PC-3 (cell line): ENCODE measurements around the gene TSNAX. TPM values are rescaled to one million over a fixed set of nuclear protein-coding genes. Genes with fewer than 3 reads are reported as not detected.

Experiments
- ATAC-seq: fragments of 200-7000 bp; cut with Tn5 transposase; 2 replicates; pipeline ENCODE4 v1.9.1; 2020; ENCODE audit warnings: mild to moderate bottlenecking, moderate library complexity
- BruUV-seq: library from RNA; stranded (reverse); fragments of 400-500 nt; replicated peaks from 2 replicates; lab custom pipeline; 2021; lab: Mats Ljungman, UMichigan
- CTCF ChIA-PET: fragments of 300-600 bp; sonication (Branson Sonifier 250); formaldehyde crosslinking; loops from one replicate; lab custom pipeline; 2022; ENCODE audit warnings: antibody characterized with exemption; lab: Charles Lee
- POLR2A ChIA-PET: fragments of 300-600 bp; sonication (Branson Sonifier 250); formaldehyde crosslinking; loops from one replicate; lab custom pipeline; 2022; ENCODE audit warnings: antibody characterized with exemption; ENCODE audit not compliant: unreplicated experiment; lab: Charles Lee
- DNase-seq: peaks from one replicate; pipeline ENCODE4 v3.0.0-alpha.2; 2015
- H2AFZ ChIP-seq: fragments of 300-600 bp; sonication (generic); 2 replicates; pipeline ENCODE4 v1.6.0; 2016; ENCODE audit warnings: antibody characterized with exemption, low read length
- H3F3A ChIP-seq: fragments of 300-600 bp; sonication (generic); one replicate; pipeline ENCODE4 v1.6.0; 2017; ENCODE audit warnings: antibody characterized with exemption, low read length, control low read depth, mild to moderate bottlenecking; ENCODE audit not compliant: unreplicated experiment
- H3K27ac ChIP-seq: fragments of 300-600 bp; sonication (generic); 2 replicates; pipeline ENCODE4 v1.5.1; 2016; ENCODE audit warnings: mild to moderate bottlenecking, low read length
- H3K27me3 ChIP-seq: fragments of 300-600 bp; sonication (generic); 2 replicates; pipeline ENCODE4 v1.6.1; 2016; ENCODE audit warnings: low read length, mixed read lengths
- H3K36me3 ChIP-seq: fragments of 300-600 bp; sonication (generic); 2 replicates; pipeline ENCODE4 v1.6.1; 2016; ENCODE audit warnings: low read depth, mixed run types, low read length, mixed read lengths
- H3K4me1 ChIP-seq: fragments of 300-600 bp; sonication (generic); 2 replicates; pipeline ENCODE4 v1.5.1; 2016; ENCODE audit warnings: low read length; ENCODE audit not compliant: insufficient read depth
- H3K4me2 ChIP-seq: fragments of 300-600 bp; sonication (generic); 2 replicates; pipeline ENCODE4 v1.6.0; 2016; ENCODE audit warnings: low read length
- H3K4me3 ChIP-seq: fragments of 300-600 bp; sonication (generic); 2 replicates; pipeline ENCODE4 v1.5.1; 2016; ENCODE audit warnings: mild to moderate bottlenecking, low read length, mixed read lengths
- H3K79me2 ChIP-seq: fragments of 300-600 bp; sonication (generic); 2 replicates; pipeline ENCODE4 v1.6.1; 2017; ENCODE audit warnings: low read length, mixed read lengths
- H3K9ac ChIP-seq: fragments of 300-600 bp; sonication (generic); 2 replicates; pipeline ENCODE4 v1.6.0; 2016; ENCODE audit warnings: mild to moderate bottlenecking, low read length
- H3K9me2 ChIP-seq: fragments of 300-600 bp; sonication (generic); replicated peaks from 2 replicates; pipeline ENCODE4 v1.6.1; 2016; ENCODE audit warnings: mixed run types, low read length, mixed read lengths
- H3K9me3 ChIP-seq: fragments of 300-600 bp; sonication (generic); 2 replicates; pipeline ENCODE4 v1.6.1; 2016; ENCODE audit warnings: low read length, mixed read lengths
- H4K20me1 ChIP-seq: fragments of 300-600 bp; sonication (generic); 2 replicates; pipeline ENCODE4 v1.6.1; 2016; ENCODE audit warnings: low read length, mixed read lengths
- EZH2 ChIP-seq: fragments of 300-600 bp; sonication (generic); IDR thresholded peaks from one replicate; pipeline ENCODE4 v1.6.1; 2017; ENCODE audit warnings: antibody characterized with exemption, mild to moderate bottlenecking, low read length; ENCODE audit not compliant: unreplicated experiment
- EZH2phosphoT487 ChIP-seq: fragments of 300-600 bp; sonication (generic); IDR thresholded peaks from 2 replicates; pipeline ENCODE4 v1.6.1; 2018; ENCODE audit warnings: mild to moderate bottlenecking, antibody characterized with exemption, low read length, borderline replicate concordance
- intact Hi-C: fragments of 100-400 bp; cut with micrococcal nuclease; formaldehyde crosslinking; loops from 2 replicates; pipeline ENCODE4 v1.9.0; 2023
- total RNA-seq: library from RNA; depleted of rRNA; stranded (reverse); fragments of >200 nt; gene quantifications from 2 replicates; pipeline ENCODE4 v1.2.3, GENCODE V29; 2014
- TF ChIP-seq, protein P1 (sequence below): fragments of 300-600 bp; sonication (generic); conservative IDR thresholded peaks from 2 replicates; pipeline ENCODE4 v1.5.1; 2017; ENCODE audit warnings: antibody characterized with exemption, low read depth, mild to moderate bottlenecking, low read length

The TSNAX gene
- total RNA-seq, 1 experiment from 2014 or later = 33.1 TPM

DNA sequence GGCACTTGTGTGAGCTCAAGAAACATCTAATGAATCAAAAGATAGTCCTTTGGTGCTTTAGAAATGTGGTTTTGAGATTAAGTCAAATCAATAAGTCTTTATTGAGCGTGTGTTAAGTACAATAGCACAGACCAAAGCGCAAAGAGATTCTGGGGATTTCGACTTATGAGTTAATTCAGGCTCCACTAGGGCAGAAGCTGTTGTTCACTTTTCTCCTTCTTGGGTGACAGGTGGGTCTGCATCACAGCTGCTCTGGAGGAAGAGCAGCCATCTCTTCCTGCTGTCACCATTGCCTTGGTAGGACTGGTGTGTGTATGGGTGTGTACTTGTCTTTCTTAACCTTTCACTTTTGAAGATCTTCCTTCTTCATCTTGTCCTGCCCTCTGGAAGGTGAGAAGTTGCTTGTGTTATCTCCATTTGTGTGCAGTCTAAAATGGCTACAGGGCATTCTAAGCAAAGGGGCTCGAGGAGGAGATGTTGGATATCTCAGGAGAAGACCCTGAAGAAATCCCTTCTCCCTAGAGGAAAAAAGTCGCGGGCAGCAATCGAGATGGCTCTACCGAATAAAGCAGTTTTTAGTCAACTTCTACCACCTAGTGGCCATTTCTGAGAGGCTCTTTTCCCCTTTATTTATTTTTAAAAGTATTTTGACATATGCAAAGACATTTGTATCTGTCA lies 75.3 kb downstream of the TSNAX start:
- CTCF ChIA-PET = interaction anchor here (0.6 to 0.7 kb wide), 2 partner anchors 10 to 14 kb away, joined by 8 to 9 read pairs; no protein-coding TSS in a partner anchor
- no peaks in the 10 kb centered on the region for H4K20me1 ChIP-seq
- no peak for TF ChIP-seq EZH2
- no peak for TF ChIP-seq EZH2phosphoT487
- TF ChIP-seq, protein P1, sequence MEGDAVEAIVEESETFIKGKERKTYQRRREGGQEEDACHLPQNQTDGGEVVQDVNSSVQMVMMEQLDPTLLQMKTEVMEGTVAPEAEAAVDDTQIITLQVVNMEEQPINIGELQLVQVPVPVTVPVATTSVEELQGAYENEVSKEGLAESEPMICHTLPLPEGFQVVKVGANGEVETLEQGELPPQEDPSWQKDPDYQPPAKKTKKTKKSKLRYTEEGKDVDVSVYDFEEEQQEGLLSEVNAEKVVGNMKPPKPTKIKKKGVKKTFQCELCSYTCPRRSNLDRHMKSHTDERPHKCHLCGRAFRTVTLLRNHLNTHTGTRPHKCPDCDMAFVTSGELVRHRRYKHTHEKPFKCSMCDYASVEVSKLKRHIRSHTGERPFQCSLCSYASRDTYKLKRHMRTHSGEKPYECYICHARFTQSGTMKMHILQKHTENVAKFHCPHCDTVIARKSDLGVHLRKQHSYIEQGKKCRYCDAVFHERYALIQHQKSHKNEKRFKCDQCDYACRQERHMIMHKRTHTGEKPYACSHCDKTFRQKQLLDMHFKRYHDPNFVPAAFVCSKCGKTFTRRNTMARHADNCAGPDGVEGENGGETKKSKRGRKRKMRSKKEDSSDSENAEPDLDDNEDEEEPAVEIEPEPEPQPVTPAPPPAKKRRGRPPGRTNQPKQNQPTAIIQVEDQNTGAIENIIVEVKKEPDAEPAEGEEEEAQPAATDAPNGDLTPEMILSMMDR = peak; percentile 93
- no peaks in the 10 kb centered on the region for H3K9me3 ChIP-seq
- intact Hi-C loops = loop anchor here (1.0 to 5.0 kb wide), 5 partner anchors 13 to 361 kb away; partner anchors contain the start of genes EGLN1 and GNPAT
- POLR2A ChIA-PET = interaction anchor here (0.7 kb wide), 1 partner anchor 369 kb away, joined by 17 read pairs; no protein-coding TSS in a partner anchor
- H2AFZ ChIP-seq = peak overlapping the region; percentile 87
- H3K4me2 ChIP-seq = peak overlapping the region; percentile 92
- H3F3A ChIP-seq = no peaks in the 10 kb centered on the region
- peak overlapping the region; percentile 6; the same call in 1 of the 2 replicates for H3K9ac ChIP-seq
- H3K4me3 ChIP-seq = peak overlapping the region; percentile 72
- DNase-seq (peak; percentile 88), ATAC-seq (peak; percentile 62)
- H3K9me2 ChIP-seq = no peaks in the 10 kb centered on the region
- no peak overlapping the region for H3K27ac ChIP-seq
- no peaks in the 10 kb centered on the region for H3K36me3 ChIP-seq
- no TSS peak for BruUV-seq
- no peaks in the 10 kb centered on the region for H3K27me3 ChIP-seq
- peaks cover 24% of the 10 kb centered on the region for H3K4me1 ChIP-seq
- no peaks in the 10 kb centered on the region for H3K79me2 ChIP-seq

DNA sequence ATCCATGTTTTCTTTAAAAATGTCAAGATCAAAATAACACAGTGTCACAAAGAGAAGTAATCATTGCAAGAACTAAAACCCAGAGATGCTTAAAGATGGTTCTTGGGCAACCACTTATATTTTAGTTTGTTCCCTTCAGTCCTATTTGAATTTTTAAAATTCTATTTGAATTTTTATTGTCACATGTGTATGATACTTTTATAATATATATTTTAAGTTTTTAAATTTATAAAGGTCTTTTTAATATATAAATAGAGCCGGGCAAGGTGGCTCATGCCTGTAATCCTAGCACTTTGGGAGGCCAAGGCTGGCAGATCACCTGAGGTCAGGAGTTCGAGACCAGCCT lies 75.8 kb downstream of the TSNAX start:
- no peaks in the 10 kb centered on the region for H3K9me3 ChIP-seq
- ATAC-seq = no peak
- H3K9ac ChIP-seq = no peak overlapping the region
- H3F3A ChIP-seq = no peaks in the 10 kb centered on the region
- no peaks in the 10 kb centered on the region for H3K9me2 ChIP-seq
- no peak overlapping the region; the same call in 1 of the 2 replicates for H3K4me3 ChIP-seq
- BruUV-seq = no TSS peak
- H3K4me2 ChIP-seq = no peak overlapping the region; the same call in 1 of the 2 replicates
- intact Hi-C loops = loop anchor here (1.0 to 5.0 kb wide), 3 partner anchors 72 to 362 kb away; partner anchors contain the start of gene GNPAT
- TF ChIP-seq, protein P1 = no peak
- no peak for TF ChIP-seq EZH2
- no peak for TF ChIP-seq EZH2phosphoT487
- H3K27me3 ChIP-seq = no peaks in the 10 kb centered on the region
- no peaks in the 10 kb centered on the region for H4K20me1 ChIP-seq
- peaks cover 24% of the 10 kb centered on the region for H3K4me1 ChIP-seq
- ChIA-PET POLR2A (no interaction called here), CTCF (no interaction called here)
- no peak overlapping the region for H2AFZ ChIP-seq
- no peak for DNase-seq
- no peaks in the 10 kb centered on the region for H3K79me2 ChIP-seq
- no peak overlapping the region for H3K27ac ChIP-seq
- H3K36me3 ChIP-seq = no peaks in the 10 kb centered on the region
